AG10803 (cell line): ENCODE data around the gene CHP2.

Experiments
- DNase-seq: peaks from one replicate; pipeline ENCODE4 v3.0.0; 2010; ENCODE audit warnings: low read depth
- H3K4me3 ChIP-seq: 2 replicates; pipeline ENCODE4 v1.5.1; 2011; ENCODE audit warnings: mild to moderate bottlenecking, low read length, control low read depth
- CTCF ChIP-seq: conservative IDR thresholded peaks from 2 replicates; pipeline ENCODE4 v1.5.1; 2011; ENCODE audit warnings: mild to moderate bottlenecking, low read length, control low read depth, inconsistent platforms

CHP2 gene

DNA sequence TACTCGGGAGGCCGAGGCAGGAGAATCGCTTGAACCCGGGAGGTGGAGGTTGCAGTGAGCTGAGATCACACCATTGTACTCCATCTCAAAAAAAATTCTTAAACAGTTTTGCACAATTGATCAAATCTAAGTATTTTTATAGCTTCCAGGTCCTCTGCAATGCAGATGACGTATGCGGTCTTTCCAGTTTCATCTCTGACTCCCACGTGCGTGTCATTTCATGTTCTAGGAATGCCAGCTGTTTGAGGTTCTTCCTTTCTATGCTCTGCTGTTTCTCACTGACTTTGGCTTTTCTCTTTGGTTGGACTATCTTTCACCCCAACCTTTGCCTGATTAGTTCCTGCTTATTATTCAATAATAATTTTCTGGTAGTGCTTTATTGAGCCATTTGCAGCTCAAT lies 16.2 kb downstream of the CHP2 start:
- DNase-seq: no peak
- no peak overlapping the region for H3K4me3 ChIP-seq
- TF ChIP-seq CTCF: no peak

GRCh38 chr16:23771642-23772041 lies 16.8 kb downstream of the CHP2 start:
- DNase-seq: no peak
- no peak overlapping the region for H3K4me3 ChIP-seq
- TF ChIP-seq CTCF: no peak

- no peak for DNase-seq
- no peak for TF ChIP-seq CTCF
- no peak overlapping the region for H3K4me3 ChIP-seq
These were observed 18.5 kb downstream of the CHP2 start for GRCh38 chr16:23773339-23773738.

DNA sequence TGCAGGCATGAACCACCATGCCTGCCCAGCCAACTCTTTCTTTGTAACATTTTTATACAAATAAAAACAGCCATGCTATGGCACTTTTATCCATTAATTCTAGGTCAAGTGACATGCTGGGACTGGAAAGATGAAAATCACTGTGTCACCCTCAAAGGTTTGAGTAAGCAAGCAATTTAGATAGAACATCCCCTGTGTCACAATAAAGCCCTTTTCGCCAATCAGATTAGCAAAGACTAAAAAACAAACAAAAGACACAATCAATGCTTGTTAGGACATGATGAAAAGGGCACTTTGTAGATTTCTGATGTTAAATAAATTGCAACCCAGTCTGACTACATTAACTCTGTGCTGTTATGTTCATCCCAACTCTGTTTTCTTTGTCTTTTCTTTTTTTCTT lies 26.4 kb downstream of the CHP2 start:
- no peak overlapping the region for H3K4me3 ChIP-seq
- TF ChIP-seq CTCF: no peak
- no peak for DNase-seq

GRCh38 chr16:23784811-23785447 lies 30.1 kb downstream of the CHP2 start:
- DNase-seq: no peak
- no peak overlapping the region for H3K4me3 ChIP-seq
- TF ChIP-seq CTCF: no peak

GRCh38 chr16:23785842-23786241 lies 31.0 kb downstream of the CHP2 start:
- TF ChIP-seq CTCF: no peak
- no peak overlapping the region for H3K4me3 ChIP-seq
- DNase-seq: no peak

- no peak for DNase-seq
These were observed 32.2 kb downstream of the CHP2 start for GRCh38 chr16:23786964-23787561.

More at GRCh38 chr16:23786964-23787561, 32.2 kb downstream of the CHP2 start:
- no peak overlapping the region for H3K4me3 ChIP-seq
- no peak for TF ChIP-seq CTCF
